Psoas muscle (tissue), 8 donors: ENCODE measurements around the gene NBEA. TPM values are rescaled to one million over a fixed set of nuclear protein-coding genes. Genes with fewer than 3 reads are reported as not detected.

ENCODE experiments used
- ATAC-seq, 4 donors: fragments of 200-7000 bp; cut with Tn5 transposase; one replicate each; pipeline ENCODE4 v1.9.1; 2020; ENCODE audit warnings: moderate library complexity in 3 of 4, mild to moderate bottlenecking in 2 of 4
- DNase-seq, 2 donors: peaks; one replicate each; pipeline ENCODE4 v3.0.0-alpha.2; 2020
- H3K27ac ChIP-seq: fragments of 200-600 bp; one replicate; pipeline ENCODE4 v1.8.0; 2022
- H3K27me3 ChIP-seq, 3 donors: fragments of 200-600 bp in 1 of 3; one replicate each; pipeline versions ENCODE4 v1.6.1 to v1.8.0; 2013 to 2022; ENCODE audit warnings: low read length in 2 of 3, mild to moderate bottlenecking in 2 of 3, moderate library complexity in 1 of 3; ENCODE audit not compliant: insufficient read depth in 3 of 3
- H3K36me3 ChIP-seq, 2 donors: fragments of 200-600 bp in 1 of 2; one replicate each; pipeline versions ENCODE4 v1.6.1 to v1.8.0; 2013 to 2022; ENCODE audit warnings: low read depth in 1 of 2, mild to moderate bottlenecking in 1 of 2, moderate library complexity in 1 of 2; ENCODE audit not compliant: insufficient read depth in 1 of 2
- H3K4me1 ChIP-seq: fragments of 200-600 bp; one replicate; pipeline ENCODE4 v1.8.0; 2022
- H3K4me3 ChIP-seq: fragments of 200-600 bp; one replicate; pipeline ENCODE4 v1.8.0; 2022; ENCODE audit warnings: mild to moderate bottlenecking
- H3K9me3 ChIP-seq: fragments of 200-600 bp; one replicate; pipeline ENCODE4 v1.8.0; 2022
- CTCF ChIP-seq: fragments of 200-600 bp; IDR thresholded peaks from one replicate; pipeline ENCODE4 v1.8.0; 2022; ENCODE audit warnings: antibody characterized with exemption
- WGBS, 3 donors: extraction: QIAGEN DNeasy Blood & Tissue Kit; methylation state at CpG; one replicate each; pipeline versions ENCODE4 v1.1.6 to v1.1.7; 2013; 5-methylcytosine and 5-hydroxymethylcytosine counted together
- intact Hi-C, 2 donors: fragments of 100-400 bp; cut with DNase I; formaldehyde crosslinking; loops; one replicate each; pipeline versions ENCODE4 v1.11.0 to v1.14.2; 2022
- polyA plus RNA-seq, 3 donors: library from polyadenylated mRNA; stranded (reverse); fragments of 200-250 nt; gene quantifications; one replicate each; pipeline ENCODE4 v1.2.3, GENCODE V29; 2013
- total RNA-seq, 4 donors: library from RNA; stranded (reverse); fragmentation: NEBNext Ultra II Directional in 2 of 4; extraction: Animal tissue kit (Norgen Biotek cat#: 25700) in 2 of 4; gene quantifications; one replicate each; pipeline versions ENCODE4 v1.2.1 to v1.2.4, GENCODE V29; 2021 to 2023
- donor health status: healthy with polysubstance abuse.
- donor health status: DM: no; HTN: no; CAD: no; lungs with moderate emphysema.
- donor health status: Bipolar disorder and iron deficiency.
- donor health status: healthy.
- donor health status: DM: yes; HTN: yes; CAD: no.
- donor health status: DM: no; HTN: no; CAD: no.
- donor health status: DM: no; HTN: no; CAD: no.
- donor health status: DM: yes; HTN: yes; CAD: no.

Gene NBEA
- total and polyA plus RNA-seq, 7 donors = 0.99 to 5.3 (median 1.5) TPM

DNA sequence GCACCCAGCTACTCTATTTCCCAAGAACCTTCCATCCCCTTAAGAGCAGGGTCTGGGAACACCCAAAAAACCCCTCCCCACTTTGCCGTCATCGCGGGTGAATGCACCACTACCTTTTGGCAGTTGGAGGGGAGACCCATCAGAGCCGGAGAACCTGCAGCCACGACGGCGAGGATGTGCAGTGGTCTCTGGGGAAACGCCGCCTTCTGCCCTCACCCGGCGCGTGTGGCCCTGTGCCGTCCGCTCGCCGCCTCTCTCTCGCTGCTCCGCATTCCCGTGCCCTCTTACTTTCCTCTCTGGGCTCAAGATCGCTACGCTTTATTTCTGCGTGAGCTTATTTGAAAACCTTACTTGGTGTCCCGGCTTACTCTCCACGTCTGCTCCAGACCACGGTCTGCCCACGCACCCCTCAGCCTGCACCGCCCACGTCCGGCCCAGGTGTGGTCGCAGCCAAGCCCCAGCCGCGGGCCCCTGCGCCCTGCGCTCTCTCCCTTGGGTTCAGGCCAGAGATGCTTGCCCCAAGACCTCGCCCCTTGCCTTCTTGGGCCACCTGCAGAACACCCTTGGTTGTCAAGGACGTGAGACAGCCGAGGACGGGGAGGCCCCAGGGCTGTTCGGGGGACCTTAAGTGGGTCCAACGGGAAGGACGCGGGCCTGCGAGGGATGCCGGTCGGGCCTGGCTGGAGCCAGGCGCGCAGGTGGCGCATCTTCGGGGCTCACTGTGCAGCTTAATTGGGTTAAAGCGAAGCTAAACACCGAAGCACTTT, 536.4 kb downstream of the NBEA start:
- no peak overlapping the region for H3K27ac ChIP-seq
- TF ChIP-seq CTCF = no peak
- intact Hi-C loops = no loop called here
- H3K27me3 ChIP-seq = no peaks in the 10 kb centered on the region
- H3K4me3 ChIP-seq = no peak overlapping the region
- ATAC-seq (no peak), DNase-seq (peak in 1 of 2 donors; percentile 38)
- H3K9me3 ChIP-seq = no peaks in the 10 kb centered on the region
- WGBS, 3 donors = 74 to 89% (median 84%) methylated on average over 51 of the region's 51 CpGs
- H3K4me1 ChIP-seq = no peaks in the 10 kb centered on the region
- no peaks in the 10 kb centered on the region for H3K36me3 ChIP-seq

DNA sequence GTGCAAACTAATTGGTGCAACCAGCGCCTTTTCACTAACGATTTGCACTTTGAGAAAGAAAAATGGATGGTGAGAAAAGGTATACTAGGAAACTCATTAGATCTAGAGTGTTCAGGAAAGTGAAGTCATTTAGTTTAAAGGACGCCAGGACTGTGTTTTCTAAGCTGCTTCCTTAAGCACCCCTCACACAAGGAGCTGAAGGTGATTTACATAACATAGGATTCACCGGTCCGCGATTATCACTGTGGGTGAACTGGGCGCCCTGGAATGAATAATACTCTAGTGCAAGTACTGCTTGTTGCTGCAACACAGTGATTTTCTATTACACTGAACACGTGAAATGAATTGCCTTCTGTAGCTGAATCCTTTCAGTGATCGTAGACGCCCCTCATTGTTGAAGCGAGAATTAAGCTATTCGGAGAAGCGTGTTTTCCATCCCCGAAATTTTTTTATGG, 537.0 kb downstream of the NBEA start:
- H3K36me3 ChIP-seq = no peaks in the 10 kb centered on the region
- no peaks in the 10 kb centered on the region for H3K4me1 ChIP-seq
- no peak for TF ChIP-seq CTCF
- intact Hi-C loops = no loop called here
- no peaks in the 10 kb centered on the region for H3K9me3 ChIP-seq
- no peak overlapping the region for H3K4me3 ChIP-seq
- no peaks in the 10 kb centered on the region for H3K27me3 ChIP-seq
- WGBS, 3 donors = 90% methylated on average over 14 of the region's 14 CpGs
- no peak for DNase-seq
- no peak overlapping the region for H3K27ac ChIP-seq
- no peak for ATAC-seq

DNA sequence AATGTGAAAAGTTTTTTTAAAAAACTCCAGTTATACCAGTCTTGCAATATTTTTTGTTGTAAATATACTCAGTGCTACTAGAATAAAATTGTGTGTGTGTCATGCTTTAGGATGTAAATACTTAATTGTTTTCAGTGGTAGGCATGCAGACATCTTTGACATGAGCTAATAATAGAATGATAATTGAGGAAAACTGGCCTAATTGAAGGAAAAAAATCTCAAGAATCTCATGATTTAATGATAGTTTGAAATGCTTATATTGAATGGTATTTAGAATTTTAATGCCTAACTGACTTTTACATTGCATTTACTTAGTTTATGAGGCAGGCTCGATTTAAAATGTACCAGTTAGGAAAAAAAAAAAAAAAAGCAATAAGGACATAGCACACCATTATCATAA, 537.6 kb downstream of the NBEA start:
- ATAC-seq = no peak
- intact Hi-C loops = no loop called here
- Histone ChIP-seq H3K4me1 (no peaks in the 10 kb centered on the region), H3K36me3 (no peaks in the 10 kb centered on the region), H3K4me3 (no peak overlapping the region), H3K27ac (no peak overlapping the region), H3K27me3 (no peaks in the 10 kb centered on the region), H3K9me3 (no peaks in the 10 kb centered on the region)
- no peak for TF ChIP-seq CTCF
- 88 to 97% (median 96%) methylated on average over 1 of the region's 1 CpG for whole genome bisulfite sequencing, 3 donors
- DNase-seq = no peak

DNA sequence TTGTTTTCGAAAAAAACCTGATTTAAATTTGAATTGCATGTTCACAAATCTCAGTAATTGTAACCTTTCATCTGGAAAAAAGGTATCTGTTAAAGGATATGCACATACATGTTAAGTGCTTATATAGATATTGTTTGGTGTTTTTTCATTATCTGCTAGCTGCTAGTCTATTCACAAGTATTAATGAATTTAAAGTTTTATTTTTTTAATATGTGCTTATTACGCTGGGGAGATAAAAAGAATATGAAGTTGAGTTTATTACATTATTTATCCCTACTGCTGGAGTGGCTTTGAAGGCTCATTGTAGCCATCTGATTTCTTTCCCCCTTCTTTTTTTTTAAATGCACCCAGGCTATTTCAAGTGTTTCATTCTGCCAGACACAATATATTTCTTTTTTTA, 538.3 kb downstream of the NBEA start:
- no peak for TF ChIP-seq CTCF
- no peaks in the 10 kb centered on the region for H3K36me3 ChIP-seq
- no peaks in the 10 kb centered on the region for H3K4me1 ChIP-seq
- DNase-seq (no peak), ATAC-seq (no peak)
- no peak overlapping the region for H3K4me3 ChIP-seq
- no peaks in the 10 kb centered on the region for H3K9me3 ChIP-seq
- no peaks in the 10 kb centered on the region for H3K27me3 ChIP-seq
- 85 to 95% (median 94%) methylated on average over 2 of the region's 2 CpGs for WGBS, 3 donors
- H3K27ac ChIP-seq = no peak overlapping the region
- intact Hi-C loops = no loop called here

DNA sequence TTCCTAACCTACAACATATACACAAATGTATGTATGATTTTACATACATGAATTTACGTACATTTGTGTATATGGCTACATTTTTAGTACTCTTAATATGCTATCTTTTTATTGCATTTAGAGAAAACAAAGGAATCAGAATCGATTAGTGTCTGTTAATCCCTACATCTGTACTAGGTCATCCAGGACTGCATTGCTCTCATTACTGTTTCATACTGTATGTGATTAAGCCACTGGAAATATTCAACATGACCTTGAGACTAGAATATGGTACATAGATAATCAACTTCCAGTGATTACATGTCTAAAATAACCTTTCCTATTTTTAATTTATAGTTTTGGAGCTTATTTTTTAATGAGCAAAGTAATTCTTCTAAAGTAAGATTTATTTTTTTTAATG, 539.7 kb downstream of the NBEA start:
- Histone ChIP-seq H3K27me3 (no peaks in the 10 kb centered on the region), H3K4me3 (no peak overlapping the region), H3K4me1 (no peaks in the 10 kb centered on the region), H3K36me3 (no peaks in the 10 kb centered on the region), H3K9me3 (no peaks in the 10 kb centered on the region), H3K27ac (no peak overlapping the region)
- intact Hi-C loops = no loop called here
- ATAC-seq (no peak), DNase-seq (no peak)
- TF ChIP-seq CTCF = no peak
- WGBS, 3 donors = 74 to 91% (median 79%) methylated on average over 2 of the region's 2 CpGs
